Prostate gland (tissue), 2 donors: ENCODE results near the gene BIN1.

ENCODE experiments used
- POLR2A ChIP-seq: fragments of 450-650 bp; IDR thresholded peaks from one replicate; pipeline ENCODE4 v1.6.1; 2016; ENCODE audit warnings: antibody characterized with exemption, mild to moderate bottlenecking
- POLR2AphosphoS5 ChIP-seq: sonication (generic); formaldehyde crosslinking; IDR thresholded peaks from one replicate; pipeline ENCODE4 v1.6.1; 2017; ENCODE audit warnings: antibody characterized with exemption
- TF ChIP-seq, protein P1 (sequence below), 4 experiments: fragments of 200-600 bp in 2 of 4; fragments of 450-650 bp in 2 of 4; sonication (generic) in 2 of 4; IDR thresholded peaks; 1 replicate in 3 of 4; 2 replicates in 1 of 4; pipeline ENCODE4 v1.5.1; 2016 to 2019; ENCODE audit warnings: antibody characterized with exemption in 4 of 4, mild to moderate bottlenecking in 2 of 4, moderate library complexity in 2 of 4

DNA sequence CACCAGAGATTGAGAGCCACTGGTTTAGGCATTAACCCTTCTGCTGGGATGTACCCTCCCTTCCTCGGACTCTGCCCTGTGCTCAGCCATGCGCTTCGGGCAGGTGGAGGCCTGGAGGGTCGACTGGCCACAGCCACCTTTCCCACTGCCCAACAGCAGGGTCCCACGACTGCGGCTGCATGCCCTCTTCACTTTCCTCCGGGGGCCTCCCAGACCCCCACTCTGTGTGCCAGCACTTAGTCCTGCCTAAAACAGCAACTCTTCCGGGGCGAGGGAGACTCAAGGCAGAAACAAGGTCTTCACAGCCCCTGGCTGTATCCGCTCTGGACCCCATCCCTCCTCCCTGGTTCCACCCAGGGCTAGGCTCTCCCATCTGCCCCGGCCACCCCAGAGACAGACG, 31.3 kb upstream of the BIN1 start:
- TF ChIP-seq, protein P1, sequence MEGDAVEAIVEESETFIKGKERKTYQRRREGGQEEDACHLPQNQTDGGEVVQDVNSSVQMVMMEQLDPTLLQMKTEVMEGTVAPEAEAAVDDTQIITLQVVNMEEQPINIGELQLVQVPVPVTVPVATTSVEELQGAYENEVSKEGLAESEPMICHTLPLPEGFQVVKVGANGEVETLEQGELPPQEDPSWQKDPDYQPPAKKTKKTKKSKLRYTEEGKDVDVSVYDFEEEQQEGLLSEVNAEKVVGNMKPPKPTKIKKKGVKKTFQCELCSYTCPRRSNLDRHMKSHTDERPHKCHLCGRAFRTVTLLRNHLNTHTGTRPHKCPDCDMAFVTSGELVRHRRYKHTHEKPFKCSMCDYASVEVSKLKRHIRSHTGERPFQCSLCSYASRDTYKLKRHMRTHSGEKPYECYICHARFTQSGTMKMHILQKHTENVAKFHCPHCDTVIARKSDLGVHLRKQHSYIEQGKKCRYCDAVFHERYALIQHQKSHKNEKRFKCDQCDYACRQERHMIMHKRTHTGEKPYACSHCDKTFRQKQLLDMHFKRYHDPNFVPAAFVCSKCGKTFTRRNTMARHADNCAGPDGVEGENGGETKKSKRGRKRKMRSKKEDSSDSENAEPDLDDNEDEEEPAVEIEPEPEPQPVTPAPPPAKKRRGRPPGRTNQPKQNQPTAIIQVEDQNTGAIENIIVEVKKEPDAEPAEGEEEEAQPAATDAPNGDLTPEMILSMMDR (IDR thresholded peaks at IDR 0.05), result no peak
- TF ChIP-seq POLR2AphosphoS5 (no peak), POLR2A (no peak)
